SU-DHL-6 (cell line): Measurements from ENCODE around the gene EMC1.

ENCODE experiments used
- H2AFZ ChIP-seq: fragments of 200-600 bp; sonication (generic); 2 replicates; pipeline ENCODE4 v1.6.1; 2014; ENCODE audit warnings: low read depth, mild to moderate bottlenecking, moderate library complexity, mixed read lengths, antibody characterized with exemption, low read length; ENCODE audit not compliant: severe bottlenecking
- H3F3A ChIP-seq: fragments of 200-600 bp; shearing (Covaris generic); 2 replicates; pipeline ENCODE4 v1.6.0; 2016; ENCODE audit warnings: antibody characterized with exemption, mild to moderate bottlenecking; ENCODE audit not compliant: insufficient read depth
- H3K27ac ChIP-seq: fragments of 200-600 bp; sonication (generic); 2 replicates; pipeline ENCODE4 v1.5.1; 2016; ENCODE audit warnings: low read depth, mild to moderate bottlenecking, low read length, moderate library complexity, mixed read lengths
- H3K27me3 ChIP-seq: fragments of 200-600 bp; sonication (generic), shearing (Covaris generic); 2 replicates; pipeline ENCODE4 v1.6.0; 2014; ENCODE audit warnings: mild to moderate bottlenecking, low read length
- H3K36me3 ChIP-seq: fragments of 200-600 bp; sonication (generic); 2 replicates; pipeline ENCODE4 v1.6.1; 2014; ENCODE audit warnings: mild to moderate bottlenecking, low read length, mixed read lengths
- H3K4me2 ChIP-seq: fragments of 300-600, 200-600 bp; shearing (Covaris generic), sonication (generic); 2 replicates; pipeline ENCODE4 v1.6.0; 2014; ENCODE audit warnings: low read length, low read depth, mild to moderate bottlenecking; ENCODE audit not compliant: poor library complexity, severe bottlenecking
- H3K4me3 ChIP-seq: fragments of 200-600 bp; sonication (generic); 2 replicates; pipeline ENCODE4 v1.5.1; 2014; ENCODE audit warnings: antibody characterized with exemption, low read length, mild to moderate bottlenecking, mixed read lengths; ENCODE audit not compliant: insufficient read depth, poor library complexity, severe bottlenecking
- H3K79me2 ChIP-seq: fragments of 200-600 bp; sonication (generic); 2 replicates; pipeline ENCODE4 v1.6.1; 2014; ENCODE audit warnings: mild to moderate bottlenecking, low read length, moderate library complexity; ENCODE audit not compliant: insufficient read depth
- H3K9ac ChIP-seq: fragments of 200-600 bp; sonication (generic); 2 replicates; pipeline ENCODE4 v1.7.0; 2014; ENCODE audit warnings: mild to moderate bottlenecking, low read length
- H3K9me2 ChIP-seq: fragments of 200-600 bp; sonication (generic); replicated peaks from 2 replicates; pipeline ENCODE4 v1.6.1; 2014; ENCODE audit warnings: low read length; ENCODE audit not compliant: insufficient read depth
- H3K9me3 ChIP-seq: fragments of 200-600 bp; sonication (generic); 2 replicates; pipeline ENCODE4 v1.6.1; 2014; ENCODE audit warnings: low read length, mixed read lengths; ENCODE audit not compliant: insufficient read depth
- H4K20me1 ChIP-seq: fragments of 200-600 bp; sonication (generic); 2 replicates; pipeline ENCODE4 v1.6.1; 2014; ENCODE audit warnings: low read depth, mild to moderate bottlenecking, antibody characterized with exemption, low read length, moderate library complexity, mixed read lengths
- EZH2phosphoT487 ChIP-seq: fragments of 200-600 bp; sonication (generic), shearing (Covaris generic); conservative IDR thresholded peaks from 2 replicates; pipeline ENCODE4 v1.6.1; 2018; ENCODE audit warnings: mild to moderate bottlenecking, antibody characterized with exemption, low read length, moderate library complexity, mixed read lengths
- TF ChIP-seq, protein P1 (sequence below): fragments of 200-600 bp; sonication (generic); IDR thresholded peaks from one replicate; pipeline ENCODE4 v1.5.1; 2017; ENCODE audit warnings: antibody characterized with exemption, mild to moderate bottlenecking, low read length, moderate library complexity; ENCODE audit not compliant: insufficient read depth, poor library complexity, severe bottlenecking

The EMC1 gene

DNA sequence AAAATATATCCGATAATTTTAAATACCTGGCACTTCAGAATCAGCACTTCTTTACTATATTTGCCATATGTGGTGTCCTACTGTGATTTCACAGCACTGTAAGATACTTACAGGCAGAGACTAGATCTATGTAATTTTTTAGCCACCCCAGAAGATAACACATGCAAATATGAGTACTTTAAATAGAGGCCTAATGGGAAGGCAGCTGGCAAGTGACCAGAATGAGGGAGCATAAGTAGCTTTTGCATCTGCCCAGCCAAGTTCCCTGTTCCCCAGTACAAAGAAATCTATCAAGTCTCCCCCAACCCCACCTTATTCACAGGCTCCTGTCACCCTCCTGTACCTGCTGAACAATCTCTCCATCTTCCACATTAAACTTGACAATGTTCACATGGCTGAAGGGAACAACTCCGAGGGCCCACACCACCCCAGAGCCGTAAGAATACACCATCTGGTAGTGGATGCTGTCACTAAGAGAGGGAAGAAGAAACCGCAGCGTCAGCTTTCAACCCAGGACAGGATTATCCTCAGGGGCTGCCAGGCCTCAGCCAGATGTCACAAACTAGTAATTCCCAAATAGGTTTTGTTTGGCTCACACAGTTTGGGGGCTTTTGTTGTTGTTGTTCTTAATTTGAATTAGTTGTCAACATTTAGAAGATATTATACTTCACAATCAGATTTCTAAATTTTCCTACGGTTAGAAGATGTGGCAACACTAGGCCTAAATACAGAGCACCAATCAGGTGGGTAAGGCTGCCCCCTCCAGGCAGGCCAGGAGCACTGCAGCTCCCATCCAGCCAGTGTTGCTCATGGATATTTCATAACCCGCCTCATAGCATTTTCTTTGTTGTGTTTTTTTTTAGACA, 10.4 kb downstream of the EMC1 start:
- Histone ChIP-seq H3K4me2 (no peak overlapping the region), H3K9me3 (no peaks in the 10 kb centered on the region), H3K27me3 (no peaks in the 10 kb centered on the region), H3K9ac (no peak overlapping the region), H4K20me1 (no peaks in the 10 kb centered on the region), H3K79me2 (peaks cover 2% of the 10 kb centered on the region; the same call in 1 of the 2 replicates), H3K36me3 (peaks cover 9% of the 10 kb centered on the region; the same call in 1 of the 2 replicates), H3K27ac (no peak overlapping the region), H3K9me2 (no peaks in the 10 kb centered on the region), H2AFZ (no peak overlapping the region), H3K4me3 (no peak overlapping the region), H3F3A (no peaks in the 10 kb centered on the region)
- TF ChIP-seq EZH2phosphoT487, result no peak
- TF ChIP-seq, protein P1, sequence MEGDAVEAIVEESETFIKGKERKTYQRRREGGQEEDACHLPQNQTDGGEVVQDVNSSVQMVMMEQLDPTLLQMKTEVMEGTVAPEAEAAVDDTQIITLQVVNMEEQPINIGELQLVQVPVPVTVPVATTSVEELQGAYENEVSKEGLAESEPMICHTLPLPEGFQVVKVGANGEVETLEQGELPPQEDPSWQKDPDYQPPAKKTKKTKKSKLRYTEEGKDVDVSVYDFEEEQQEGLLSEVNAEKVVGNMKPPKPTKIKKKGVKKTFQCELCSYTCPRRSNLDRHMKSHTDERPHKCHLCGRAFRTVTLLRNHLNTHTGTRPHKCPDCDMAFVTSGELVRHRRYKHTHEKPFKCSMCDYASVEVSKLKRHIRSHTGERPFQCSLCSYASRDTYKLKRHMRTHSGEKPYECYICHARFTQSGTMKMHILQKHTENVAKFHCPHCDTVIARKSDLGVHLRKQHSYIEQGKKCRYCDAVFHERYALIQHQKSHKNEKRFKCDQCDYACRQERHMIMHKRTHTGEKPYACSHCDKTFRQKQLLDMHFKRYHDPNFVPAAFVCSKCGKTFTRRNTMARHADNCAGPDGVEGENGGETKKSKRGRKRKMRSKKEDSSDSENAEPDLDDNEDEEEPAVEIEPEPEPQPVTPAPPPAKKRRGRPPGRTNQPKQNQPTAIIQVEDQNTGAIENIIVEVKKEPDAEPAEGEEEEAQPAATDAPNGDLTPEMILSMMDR, result peak; percentile 92

DNA sequence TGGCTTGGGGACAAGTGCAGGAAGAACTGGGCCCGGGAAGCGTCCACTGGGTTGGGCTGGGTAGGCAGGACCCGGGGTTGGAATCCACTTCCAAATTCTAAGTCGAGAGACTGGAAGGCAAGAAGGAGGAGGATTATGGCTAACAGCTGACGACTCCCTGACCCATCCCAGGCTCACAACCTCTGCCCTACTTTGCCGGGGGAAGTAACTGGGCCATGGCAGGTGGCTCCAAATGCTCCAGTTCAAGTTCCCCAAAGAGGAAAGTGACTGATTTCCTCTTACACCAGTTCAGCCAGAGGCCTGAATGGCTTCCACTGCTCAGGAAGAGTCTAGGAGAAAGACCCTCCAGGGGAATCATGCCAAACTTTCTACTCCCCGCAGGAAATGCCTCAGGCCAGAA, 11.4 kb downstream of the EMC1 start:
- peaks cover 9% of the 10 kb centered on the region; the same call in 1 of the 2 replicates for H3K36me3 ChIP-seq
- H3K9ac ChIP-seq, result no peak overlapping the region

DNA sequence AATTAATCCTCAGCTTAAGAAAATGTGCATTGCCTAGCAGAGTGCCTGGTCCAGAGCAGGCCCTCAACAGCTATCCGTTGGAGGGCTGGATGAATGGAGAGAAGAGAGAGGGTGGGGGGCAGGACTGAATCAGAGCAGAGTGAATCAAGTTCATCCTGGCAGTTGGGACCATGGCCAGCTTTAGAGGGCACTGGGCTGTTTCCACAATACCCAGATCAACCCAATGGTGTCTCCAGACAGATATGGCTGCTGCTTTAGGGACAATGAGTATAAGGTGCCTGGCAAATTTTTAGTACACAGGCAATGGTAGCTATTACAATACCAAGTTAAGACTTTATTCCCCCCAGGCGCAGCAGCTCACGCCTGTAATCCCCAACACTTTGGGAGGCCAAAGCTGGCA, 17.1 kb downstream of the EMC1 start:
- Histone ChIP-seq H3K9me2 (no peaks in the 10 kb centered on the region), H3K4me2 (no peak overlapping the region), H3K79me2 (no peaks in the 10 kb centered on the region), H2AFZ (no peak overlapping the region), H3K27ac (no peak overlapping the region), H3F3A (no peaks in the 10 kb centered on the region), H3K36me3 (peaks cover 13% of the 10 kb centered on the region; the same call in 1 of the 2 replicates), H4K20me1 (no peaks in the 10 kb centered on the region), H3K9me3 (no peaks in the 10 kb centered on the region), H3K4me3 (no peak overlapping the region), H3K9ac (no peak overlapping the region), H3K27me3 (no peaks in the 10 kb centered on the region)
- TF ChIP-seq, protein P1, result no peak
- TF ChIP-seq EZH2phosphoT487, result no peak

More for the DNA sequence above, 11.4 kb downstream of the EMC1 start:
- no peaks in the 10 kb centered on the region for H3K27me3 ChIP-seq
- no peak for TF ChIP-seq EZH2phosphoT487
- TF ChIP-seq, protein P1, result no peak
- H3K9me2 ChIP-seq, result no peaks in the 10 kb centered on the region
- no peaks in the 10 kb centered on the region for H3K9me3 ChIP-seq
- H3K27ac ChIP-seq, result no peak overlapping the region
- H2AFZ ChIP-seq, result no peak overlapping the region
- H3K4me3 ChIP-seq, result no peak overlapping the region
- H4K20me1 ChIP-seq, result no peaks in the 10 kb centered on the region
- no peak overlapping the region for H3K4me2 ChIP-seq
- H3K79me2 ChIP-seq, result no peaks in the 10 kb centered on the region
- no peaks in the 10 kb centered on the region for H3F3A ChIP-seq
